Measurements from ENCODE around the gene MYH6.
"Not testable (repeated sequence)": the region's sequence is repeated elsewhere in the genome, so short reads cannot be mapped to it uniquely, and the experiment has no call there.

Gene MYH6

DNA sequence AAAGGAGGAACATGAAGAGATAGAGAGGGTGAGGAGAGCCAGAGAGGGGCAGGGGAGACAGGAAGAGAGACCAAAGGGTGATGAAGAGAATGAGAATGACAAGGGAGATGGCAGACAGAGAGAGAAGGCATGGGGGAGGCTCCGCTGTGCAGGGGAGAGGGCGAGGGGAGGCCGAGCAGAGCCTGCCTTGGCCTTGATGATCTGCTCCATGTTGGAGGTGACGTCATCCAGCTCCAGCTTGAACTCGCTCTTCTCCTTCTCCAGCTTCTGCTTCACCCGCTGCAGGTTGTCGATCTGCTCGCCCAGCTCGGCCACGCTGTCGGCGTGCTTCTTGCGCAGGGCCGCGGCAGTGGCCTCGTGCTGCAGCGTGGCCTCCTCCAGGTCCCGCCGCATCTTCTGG lies 18.2 kb downstream of the MYH6 start:
- DNase-seq: not testable (repeated sequence)

DNA sequence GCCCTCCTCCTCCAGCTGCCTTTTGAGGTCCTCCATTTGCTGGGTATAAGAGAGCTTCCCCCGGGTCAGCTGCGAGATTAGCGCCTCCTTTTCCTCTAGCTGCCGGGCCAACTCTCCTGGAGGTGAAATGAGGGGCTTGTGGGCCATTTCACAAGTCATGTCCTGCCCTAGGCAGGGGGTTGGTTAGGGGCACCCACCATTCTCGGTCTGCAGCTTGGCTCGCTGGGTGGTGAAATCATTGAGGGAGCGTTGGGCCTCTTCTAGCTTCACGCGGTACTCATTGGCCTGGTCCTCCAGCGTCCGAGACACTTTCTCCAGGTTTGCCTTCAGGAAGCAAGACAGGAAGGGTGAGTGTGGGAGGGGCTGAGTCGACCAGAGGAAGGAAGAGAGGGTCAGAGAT lies 18.7 kb downstream of the MYH6 start:
- DNase-seq: no peak

DNA sequence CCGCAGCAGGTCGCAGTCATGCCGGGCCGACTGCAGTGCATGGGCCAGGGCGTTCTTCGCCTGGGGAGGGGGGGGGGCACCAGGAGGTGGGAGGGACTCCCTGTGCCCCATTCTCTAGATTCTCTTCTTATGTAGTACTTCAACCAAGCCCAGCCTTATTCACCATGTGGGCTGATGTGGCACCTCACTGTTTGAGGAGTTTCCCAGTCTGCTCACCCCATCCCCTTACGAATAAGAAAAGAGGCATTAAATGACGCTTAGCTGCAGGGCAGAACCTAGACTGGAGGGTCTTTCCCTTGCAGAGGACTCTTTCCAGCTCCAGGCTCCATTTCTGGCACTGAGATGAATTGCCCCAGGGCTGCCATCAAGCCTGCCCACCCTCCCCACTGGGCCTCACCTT lies 19.1 kb downstream of the MYH6 start:
- DNase-seq: no peak

DNA sequence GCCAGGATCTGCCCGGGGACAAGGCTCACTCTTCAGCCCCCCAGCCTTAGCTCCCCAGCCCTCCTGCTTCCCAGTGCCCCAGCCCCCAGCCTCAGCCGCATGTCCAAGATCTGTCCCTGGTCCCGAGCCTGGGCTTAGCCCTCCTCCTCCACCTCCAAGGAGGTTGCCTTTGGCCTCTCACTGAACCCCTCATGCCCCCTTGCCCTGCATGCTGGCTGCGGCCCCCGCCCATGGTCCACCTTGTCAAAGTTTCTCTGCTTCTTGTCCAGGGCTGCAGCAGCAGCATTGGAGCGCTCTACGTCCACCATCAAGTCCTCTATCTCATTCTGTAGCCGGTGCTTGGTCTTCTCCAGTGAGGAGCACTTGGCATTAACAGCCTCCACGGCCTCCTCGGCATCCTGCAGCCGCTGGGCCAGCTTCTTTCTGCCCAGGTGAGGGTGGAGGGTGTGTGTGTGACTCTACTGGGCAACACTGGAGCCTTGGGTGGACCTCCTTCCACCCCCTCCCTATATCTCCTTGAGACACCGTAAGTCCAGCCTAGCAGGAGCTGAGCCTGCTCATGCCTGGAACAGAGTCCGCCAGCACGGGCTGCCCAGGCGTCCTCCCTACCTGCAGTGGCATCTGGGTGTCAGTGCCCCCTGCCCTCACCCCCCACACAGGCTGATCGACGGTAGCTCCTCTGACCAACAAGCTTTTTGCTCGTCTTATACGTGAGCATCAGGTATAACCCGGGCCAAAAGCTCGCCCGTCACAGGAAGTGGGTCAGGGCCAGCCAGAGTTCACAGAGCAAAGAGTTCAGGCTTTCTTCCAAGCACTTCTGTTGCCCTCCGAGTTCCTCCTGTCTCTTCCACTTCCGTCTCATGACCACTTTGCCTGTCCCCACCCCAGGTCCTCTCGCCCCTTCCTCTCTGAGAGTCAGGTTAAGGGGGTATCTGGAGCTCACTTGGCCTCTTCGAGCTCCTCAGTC lies 19.9 kb downstream of the MYH6 start:
- DNase-seq: no peak

DNA sequence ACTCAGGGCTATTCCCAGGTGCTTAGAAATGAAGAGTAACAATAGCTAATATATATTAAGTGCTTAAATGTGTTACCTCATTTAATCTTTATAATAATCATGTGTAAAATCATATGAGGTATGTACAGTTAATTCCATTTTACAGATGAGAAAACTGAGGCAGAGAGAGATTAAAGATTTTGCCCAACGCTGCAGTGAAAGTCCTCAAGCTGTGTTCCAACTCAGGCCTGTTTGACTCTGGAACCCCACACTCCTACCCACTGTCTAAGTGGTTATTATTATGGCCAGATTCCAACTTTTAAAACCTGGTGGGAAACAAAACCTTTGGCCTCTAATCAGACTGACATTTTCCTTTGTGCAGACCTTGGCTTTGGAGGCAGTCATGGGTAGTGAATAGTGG lies 21.1 kb downstream of the MYH6 start:
- DNase-seq: no peak

DNA sequence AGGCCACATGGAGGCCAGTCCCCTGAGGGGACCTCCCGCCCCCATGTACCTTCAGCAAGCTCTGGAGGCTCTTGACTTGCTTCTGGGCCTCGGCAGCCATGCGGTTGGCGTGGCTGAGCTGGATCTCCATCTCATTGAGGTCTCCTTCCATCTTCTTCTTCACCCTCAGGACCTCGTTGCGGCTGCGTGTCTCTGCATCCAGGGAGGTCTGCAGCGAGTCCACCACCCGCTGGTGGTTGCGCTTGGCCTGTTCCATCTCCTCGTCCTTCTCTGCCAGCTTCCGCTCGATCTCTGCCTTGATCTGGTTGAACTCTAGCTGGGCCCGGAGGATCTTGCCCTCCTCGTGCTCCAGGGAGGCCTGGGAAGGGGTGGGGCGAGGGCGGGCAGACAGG lies 21.8 kb downstream of the MYH6 start:
- DNase-seq: not testable (repeated sequence)

DNA sequence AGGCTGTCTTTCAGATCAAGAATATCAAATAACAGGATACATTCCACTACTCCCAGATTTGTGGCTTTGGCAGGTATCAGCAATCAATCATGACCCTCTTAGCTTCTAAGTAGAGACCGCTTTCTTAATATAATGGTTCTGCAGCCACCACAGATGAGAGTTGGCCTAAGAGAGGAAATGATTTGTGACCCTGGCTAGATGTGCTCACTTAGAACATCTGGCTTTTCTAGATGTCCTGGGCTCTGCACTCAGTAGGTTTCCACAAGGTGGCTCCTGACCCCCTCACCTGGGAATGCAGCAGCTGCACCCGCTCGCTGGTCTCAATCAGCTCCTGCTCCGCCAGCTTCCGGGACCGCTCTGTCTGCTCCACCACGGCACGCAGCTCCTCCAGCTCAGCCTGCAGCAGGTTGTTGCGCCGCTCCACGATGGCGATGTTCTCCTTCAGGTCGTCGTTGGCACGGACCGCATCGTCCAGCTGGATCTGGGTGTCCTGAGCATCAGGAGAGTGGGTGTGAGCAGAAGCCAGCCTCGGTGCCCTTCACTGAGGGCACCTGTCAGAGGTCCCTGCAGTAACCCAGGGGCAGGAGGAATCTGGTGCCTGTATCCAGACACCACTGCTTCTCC lies 22.3 kb downstream of the MYH6 start:
- DNase-seq: no peak

DNA sequence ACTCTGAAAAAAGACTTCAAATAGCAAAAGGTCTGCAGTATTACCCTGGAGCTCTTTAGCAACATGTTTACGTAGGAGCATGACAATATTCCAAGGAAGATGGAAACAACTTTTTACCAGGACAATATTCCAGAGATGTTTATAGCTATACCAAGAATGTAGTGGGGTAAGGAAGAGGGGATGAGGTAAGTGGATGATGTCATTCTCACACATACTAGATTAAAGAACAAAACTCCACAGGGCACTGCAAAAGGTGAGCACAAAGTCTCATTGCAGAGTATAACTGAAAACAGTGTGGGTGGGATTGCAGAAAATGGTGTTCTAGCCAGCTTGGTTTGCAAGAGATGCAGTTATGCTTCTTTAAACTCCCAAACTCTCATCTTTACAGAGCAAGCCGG lies 22.8 kb downstream of the MYH6 start:
- DNase-seq: no peak

DNA sequence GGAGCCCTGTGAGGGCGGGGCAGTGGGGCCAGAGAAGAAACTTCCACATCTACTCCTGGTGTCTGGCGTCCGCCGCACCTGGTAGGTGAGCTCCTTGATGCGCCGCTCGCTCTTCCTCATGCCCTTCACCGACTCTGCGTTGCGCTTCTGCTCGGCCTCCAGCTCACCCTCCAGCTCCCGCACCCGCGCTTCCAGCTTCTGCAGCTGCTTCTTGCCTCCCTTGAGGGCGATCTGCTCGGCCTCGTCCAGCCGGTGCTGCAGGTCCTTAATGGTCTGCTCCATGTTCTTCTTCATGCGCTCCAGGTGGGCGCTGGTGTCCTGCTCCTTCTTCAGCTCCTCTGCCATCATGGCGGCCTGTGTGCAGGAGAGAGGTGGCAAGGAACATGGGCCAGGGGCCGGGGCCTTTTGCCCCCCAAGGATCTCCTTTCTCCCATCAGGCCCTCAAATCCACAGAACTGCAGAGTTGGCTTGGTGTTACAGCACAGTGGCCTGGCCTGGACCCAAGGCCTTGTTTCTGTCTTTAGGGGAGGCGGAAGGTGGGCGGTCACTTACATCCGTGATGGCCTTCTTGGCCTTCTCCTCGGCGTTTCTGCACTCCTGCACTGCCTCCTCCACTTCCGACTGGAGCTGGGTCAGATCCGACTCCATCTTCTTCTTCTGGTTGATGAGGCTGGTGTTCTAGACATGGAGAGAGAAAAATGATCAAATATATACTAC lies 23.6 kb downstream of the MYH6 start:
- DNase-seq: no peak

DNA sequence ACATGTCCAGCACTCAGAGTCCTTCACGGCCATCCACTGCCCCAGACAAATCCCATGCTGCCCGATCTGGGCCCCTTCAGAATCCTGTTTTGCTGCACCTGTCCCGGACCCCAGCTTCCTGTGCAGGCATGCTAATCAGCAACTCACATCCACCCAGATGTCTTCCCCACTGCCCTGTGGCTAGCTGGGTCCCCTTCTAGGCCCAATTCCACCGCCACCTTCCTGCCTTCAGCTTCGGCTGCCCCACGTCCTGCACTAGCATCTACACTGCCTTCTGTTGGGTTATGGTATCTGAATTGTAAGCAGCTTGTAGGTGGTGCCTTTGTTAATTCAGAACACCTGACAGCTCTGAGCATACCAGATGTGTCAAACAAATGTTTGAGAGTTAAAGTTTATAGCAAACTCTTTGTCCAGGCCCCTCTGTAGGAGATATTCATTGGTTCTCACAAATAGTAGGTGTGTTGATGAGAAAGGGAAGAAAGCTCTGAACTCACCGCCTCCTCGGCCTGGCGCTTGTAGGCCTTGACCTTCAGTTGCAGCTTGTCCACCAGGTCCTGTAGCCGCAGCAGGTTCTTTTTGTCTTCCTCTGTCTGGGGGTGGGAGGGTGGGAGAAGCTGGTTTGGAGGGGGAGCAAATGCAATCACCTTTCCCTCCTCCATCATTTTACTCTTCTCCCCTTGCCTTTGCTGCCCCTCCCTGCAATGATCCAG lies 25.2 kb downstream of the MYH6 start:
- no peak for DNase-seq

DNA sequence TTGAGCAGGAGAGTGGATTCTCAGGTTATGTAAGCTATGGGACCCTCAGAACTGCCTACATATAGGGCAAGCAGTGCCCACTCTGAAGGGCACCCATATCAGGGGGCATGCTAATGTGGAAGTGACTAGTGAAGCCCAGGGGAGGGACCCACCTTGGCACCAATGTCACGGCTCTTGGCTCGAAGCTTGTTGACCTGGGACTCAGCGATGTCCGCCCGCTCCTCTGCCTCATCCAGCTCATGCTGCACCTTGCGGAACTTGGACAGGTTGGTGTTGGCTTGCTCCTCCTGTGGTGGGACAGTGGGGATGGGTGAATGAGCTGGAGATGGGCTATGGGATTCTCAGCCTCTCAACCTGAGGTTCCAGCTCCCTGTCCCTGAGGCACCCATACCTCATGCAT lies 25.8 kb downstream of the MYH6 start:
- no peak for DNase-seq

DNA sequence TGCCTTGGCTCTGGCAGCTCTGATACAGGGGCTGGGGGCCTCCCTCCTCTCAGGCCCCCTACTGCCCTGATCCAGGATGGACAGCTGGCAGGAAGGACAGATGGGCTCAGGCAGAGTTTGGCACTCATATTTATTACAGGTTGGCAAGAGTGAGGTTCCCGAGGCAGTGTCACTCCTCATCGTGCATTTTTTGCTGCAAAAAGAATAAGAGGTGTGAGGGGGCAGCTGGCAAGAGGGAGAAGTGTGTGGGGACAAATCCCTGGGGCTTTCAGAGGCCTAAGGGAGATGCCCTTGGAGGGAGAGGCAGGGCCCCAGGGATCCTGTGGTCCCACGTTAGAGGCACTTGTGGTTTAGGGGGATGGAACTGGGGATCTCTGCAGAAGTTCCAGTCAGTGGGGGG lies 26.2 kb downstream of the MYH6 start:
- DNase-seq: no peak

DNA sequence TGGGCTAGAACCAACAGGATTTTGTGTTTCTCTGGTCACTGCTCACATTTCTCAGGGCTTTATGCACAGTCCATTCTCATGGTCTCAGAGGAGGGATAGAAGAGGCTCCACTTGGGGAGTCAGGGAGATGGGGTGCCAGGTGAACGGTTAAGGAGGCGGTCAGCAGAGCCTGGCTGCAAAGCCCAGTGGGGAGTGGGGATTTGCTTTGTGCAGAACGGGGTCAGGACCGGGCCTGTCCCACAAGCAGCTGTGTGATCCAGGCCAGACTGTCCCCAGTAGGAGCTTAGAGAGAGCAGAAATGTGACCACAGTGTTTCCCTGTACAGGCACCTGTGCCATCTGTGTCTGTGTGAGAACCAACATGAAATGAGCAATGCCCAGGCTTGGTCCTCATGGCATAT lies 27.1 kb downstream of the MYH6 start:
- DNase-seq: no peak

DNA sequence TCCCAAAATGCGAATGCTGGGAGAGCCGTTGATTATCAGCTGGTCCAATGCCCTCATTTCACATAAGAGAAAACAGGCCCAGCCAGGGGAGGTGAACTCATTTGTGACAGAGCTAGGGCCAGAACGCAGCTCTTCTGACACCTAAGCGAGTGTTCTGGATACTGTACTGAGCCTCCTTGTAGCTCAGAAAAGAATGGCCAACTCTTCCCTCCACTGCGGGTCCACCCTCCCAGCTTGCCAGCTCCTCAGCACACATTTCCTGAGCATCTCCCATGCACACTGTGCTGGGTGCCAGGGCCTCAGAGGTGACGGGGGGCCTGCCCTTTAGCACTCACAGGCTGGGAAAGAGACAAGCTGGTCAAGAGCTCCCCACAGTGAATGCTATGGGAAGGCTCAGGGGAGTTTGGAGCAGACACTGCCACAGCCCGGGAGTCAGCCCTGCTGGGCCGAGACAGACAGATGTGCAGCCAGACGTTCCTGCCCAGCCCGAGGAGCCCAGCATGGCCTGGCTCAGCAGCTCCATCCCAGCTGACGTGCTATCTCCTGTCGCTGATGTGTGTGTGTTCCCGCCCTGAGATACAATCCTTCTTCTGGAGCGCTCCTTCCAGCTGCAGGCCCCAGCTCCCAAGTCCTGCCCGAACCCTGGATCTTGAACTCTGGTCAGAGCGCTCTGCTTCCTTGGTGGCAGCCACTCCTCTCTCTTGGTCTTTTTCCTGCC lies 27.7 kb downstream of the MYH6 start:
- no peak for DNase-seq

DNA sequence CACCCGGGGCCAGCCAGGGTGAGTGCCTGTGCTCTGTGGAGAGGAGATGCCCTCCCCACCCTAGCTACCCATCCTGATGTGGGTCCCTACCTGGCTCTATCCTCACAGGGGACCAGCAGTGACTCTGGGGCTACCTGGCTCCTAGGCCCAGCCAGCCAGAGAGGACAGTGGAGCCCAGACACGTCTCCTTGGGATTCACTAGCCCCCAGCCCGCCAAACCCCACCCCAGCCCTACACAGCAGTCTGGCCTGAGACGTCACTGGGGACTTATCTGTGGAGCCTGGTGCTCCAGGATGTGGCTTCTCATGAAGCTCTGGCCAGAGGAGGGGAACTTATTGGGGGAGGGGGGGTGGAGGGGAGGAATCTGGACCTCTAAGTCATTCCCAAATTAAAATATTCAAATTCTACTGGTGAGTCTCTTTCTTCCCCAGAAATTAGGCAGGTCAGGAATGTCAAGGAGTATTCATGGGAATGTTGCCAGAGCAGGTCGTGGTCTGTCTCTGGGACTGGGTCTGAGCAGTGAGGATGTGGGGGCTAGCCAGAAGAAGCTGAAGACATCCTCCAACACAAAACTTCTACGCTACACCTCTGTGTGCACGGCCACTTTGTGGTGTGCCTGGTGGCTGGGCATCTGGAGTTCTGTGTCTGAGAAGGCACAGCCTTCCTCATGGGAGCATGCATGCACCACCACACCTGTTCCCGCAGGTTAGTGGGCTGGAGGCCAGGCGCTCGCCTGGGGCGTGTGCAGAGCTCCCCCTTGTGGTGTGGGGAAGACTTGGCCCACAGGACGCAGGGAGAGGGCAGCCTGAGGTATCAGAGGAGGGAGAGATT lies 28.5 kb downstream of the MYH6 start:
- DNase-seq: peak; percentile 16 to 48

DNA sequence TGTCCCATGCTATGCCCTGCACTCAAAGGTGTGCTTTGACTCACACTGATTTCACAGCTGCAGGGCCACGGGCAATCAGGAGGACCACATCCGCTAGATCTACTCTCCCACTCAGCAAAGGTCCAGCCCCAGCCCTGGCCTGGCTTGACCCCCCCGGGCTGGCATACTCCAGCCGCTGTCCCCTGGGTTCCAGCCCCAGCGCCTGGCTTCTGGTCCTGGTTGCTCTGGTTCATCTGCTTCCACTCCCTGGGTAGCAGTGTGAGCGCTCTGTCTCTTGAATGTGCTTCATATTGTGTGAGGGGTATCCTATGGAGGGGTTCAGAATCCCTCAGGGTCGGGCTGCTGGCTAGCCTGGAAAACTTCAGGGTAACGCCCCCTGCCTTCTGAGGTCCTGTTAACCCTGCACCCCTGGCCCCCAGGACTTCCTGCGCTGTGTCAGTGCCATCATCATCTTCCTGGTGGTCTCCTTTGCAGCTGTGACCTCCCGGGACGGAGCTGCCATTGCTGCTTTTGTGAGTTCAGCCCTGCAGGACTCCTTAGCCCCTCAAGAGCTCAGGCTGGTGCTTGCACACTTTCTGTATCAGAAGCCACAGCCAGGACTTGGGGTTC lies 29.4 kb downstream of the MYH6 start:
- no peak for DNase-seq

DNA sequence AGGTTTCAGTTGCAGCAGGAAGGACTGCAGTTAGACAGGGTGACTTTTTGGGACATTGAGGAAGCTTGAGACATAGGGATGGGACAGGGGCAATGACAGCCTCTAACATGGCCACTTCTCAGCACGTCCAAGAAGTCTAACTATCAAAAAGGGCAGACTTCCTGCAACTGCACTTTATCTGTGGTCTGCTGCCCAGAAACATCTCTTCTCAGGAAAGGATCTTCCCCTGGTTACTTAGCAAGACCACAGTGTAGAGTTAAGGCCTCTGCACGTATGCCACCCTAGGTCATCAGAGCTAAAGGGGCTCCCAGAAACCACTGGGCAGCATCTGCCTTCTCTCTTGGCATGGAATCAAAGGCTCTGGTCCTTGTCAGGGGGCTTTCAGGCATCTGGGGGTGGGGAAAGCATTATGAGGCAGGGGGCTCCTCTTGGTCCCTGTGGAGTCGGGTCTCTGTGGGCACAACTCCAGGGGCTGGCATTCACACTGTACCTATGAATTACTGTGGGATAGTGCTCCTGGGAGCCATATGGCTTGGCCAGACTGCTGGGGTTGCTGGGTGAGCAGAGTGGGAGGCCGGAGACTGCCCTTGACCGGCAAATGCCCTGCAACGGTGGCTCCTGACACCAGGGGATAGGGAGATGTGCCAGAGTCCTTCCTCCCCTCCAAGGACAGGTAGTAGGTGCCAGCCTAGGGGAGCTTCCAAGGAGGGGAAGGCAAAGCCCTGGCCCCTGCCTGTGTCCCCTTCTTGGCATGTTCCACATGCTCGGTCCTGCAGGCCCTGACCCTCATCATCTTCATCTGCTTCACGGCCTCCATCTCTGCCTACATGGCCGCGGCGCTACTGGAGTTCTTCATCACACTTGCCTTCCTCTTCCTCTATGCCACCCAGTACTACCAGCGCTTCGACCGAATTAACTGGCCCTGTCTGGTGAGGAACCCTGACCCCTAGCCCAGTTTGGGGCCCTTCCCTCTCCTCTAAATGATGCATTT lies 30.2 kb downstream of the MYH6 start:
- no peak for DNase-seq

DNA sequence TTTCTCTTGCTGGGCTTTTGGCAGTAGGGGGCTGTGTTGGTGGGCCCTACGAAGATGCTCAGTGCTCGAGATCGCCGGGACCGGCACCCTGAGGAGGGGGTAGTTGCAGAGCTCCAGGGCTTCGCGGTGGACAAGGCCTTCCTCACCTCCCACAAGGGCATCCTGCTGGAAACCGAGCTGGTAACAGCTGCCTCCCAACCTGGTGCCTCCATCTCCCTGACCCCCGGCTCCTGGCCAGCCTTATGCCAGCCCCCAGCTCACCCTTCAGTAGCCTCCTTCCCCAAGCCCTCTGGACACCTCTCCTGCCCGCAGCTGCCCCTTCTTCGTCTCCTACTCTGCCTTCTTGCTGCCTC lies 30.9 kb downstream of the MYH6 start:
- DNase-seq: no peak

DNA sequence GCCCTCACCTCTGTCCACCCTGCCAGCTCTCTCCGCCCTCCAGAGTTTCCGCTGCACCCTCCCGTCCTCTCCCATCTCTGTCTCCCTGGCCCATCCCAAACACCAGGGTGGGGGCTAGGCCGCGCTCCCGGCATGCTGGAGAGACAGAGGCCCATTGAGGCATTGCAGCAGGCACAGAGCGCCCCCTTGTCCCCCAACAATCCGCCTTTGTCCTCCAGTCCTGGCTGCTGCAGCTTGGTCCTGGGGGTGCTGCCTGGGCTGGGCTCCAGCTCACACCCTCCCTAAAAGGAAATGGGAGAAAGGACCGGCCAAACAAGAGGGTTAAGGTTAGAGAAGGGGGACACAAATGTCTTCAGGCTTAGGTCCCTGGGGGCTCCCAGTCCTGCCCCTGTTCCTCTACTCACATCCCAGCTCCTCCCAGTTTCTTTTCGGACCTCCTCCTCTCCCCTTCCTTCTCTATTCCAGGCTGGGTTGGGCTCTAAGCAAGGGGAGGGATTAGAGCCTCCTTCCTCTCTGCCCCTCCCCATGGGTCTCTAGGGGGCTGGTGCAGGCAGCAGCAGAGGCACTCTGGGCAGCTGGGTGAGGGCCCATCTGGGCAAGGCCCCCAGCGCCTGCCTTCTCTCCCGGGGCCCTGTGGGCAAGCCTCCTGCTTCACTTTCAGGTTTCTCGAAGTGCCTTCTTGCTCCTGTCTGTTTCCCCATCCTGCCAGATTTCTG lies 31.4 kb downstream of the MYH6 start, which contains the start of gene CMTM5:
Gene CMTM5, plus strand, starts transcription at position 565 of the 716 bp plus-strand sequence. CDS start 206 bp downstream, outside the sequence.
- DNase-seq: no peak
